Loucy (cell line): ENCODE data around the gene BTBD10.

Experiments
- CTCF ChIP-seq: fragments of 200-600 bp; sonication (generic); conservative IDR thresholded peaks from 2 replicates; pipeline ENCODE4 v1.5.1; 2014; ENCODE audit warnings: mild to moderate bottlenecking, antibody characterized with exemption, low read length
- EZH2phosphoT487 ChIP-seq: fragments of 200-600 bp; IDR thresholded peaks from 2 replicates; pipeline ENCODE4 v1.6.1; 2018; ENCODE audit warnings: antibody characterized with exemption, mild to moderate bottlenecking, moderate library complexity, borderline replicate concordance

GRCh38 chr11:13462311-13462900 lies 616 bp downstream of the BTBD10 start:
- no peak for TF ChIP-seq CTCF
- TF ChIP-seq EZH2phosphoT487 = no peak
